Activated CD8-positive, alpha-beta memory T cell treated with anti-CD3 and anti-CD28 coated beads for 48 hours (primary cell): ENCODE data around the gene RC3H2.
"Not testable (repeated sequence)": the region's sequence is repeated elsewhere in the genome, so short reads cannot be mapped to it uniquely, and the experiment has no call there.

ENCODE experiments used
- DNase-seq, 3 experiments: peaks; one replicate each; pipeline ENCODE4 v3.0.0-alpha.2; 2020; ENCODE audit warnings: low read depth in 2 of 3, low spot score in 2 of 3

RC3H2 gene

DNA sequence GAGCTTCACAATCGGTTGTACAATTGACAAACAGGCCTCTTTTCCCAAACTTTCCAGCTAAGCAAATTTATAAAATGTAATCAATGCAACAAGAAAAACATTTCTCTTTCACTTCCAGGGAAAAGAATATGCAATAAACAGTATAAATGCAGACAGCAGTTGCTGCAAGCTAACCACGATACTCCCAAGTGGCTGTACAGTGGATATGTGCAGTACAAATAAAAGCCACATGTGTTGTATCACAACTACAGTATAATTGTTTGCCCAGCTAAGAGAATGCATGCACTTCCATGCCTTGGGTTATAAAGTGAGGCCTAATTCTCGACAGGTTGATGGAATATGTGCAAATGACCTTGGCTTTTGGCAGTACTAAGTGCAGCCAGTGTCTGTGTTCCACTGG lies 60.0 kb downstream of the RC3H2 start:
- DNase-seq, result no peak

DNA sequence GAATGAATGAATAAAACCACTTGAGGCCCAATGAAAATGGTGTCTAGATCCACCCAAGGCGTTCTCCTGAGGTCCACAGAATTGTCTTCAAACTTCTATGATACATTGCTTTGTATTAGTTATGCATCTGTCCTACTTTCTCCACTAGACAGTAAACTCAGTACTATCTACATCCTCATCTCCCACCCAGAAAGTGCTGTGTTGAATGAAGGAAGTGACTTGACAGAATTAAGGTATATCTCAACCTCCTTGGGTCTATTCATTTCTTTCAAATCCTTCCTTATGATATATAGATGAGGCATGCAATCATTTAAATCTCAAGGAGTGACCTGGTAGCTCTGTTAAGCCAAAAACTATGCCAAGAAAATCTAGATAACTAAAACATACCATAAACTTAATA lies 61.0 kb downstream of the RC3H2 start:
- no peak for DNase-seq

DNA sequence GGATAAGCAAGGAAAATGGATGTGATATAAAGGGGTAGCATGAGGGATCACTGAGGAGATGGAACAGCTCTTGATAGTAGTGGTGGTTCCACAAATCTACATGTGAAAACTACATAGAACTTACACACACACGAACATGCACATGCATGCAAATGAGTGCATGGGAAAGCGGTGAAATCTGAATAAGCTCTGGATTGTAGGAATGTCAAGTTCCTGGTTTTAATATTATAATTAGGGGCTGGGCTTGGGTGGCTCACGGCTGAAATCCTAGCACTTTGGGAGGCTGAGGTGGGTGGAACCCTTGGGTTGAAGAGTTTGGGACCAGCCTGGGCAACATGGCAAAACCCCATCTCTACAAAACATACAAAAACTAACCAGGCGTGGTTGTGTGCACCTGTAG lies 63.7 kb downstream of the RC3H2 start:
- DNase-seq, result no peak

DNA sequence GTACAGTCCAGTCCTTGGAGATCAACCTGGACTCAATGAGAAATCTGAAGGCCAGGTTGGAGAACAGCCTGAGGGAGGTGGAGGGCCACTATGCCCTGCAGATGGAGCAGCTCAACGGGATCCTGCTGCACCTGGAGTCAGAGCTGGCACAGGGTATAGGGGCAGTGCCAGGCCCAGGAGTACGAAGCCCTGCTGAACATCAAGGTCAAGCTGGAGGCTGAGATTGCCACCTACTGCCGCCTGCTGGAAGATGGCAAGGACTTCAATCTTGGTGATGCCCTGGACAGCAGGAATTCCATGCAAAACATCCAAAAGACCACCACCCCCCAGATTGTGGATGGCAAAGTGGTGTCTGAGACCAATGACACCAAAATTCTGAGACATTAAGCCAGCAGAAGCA lies 66.7 kb downstream of the RC3H2 start:
- DNase-seq, result not testable (repeated sequence)

DNA sequence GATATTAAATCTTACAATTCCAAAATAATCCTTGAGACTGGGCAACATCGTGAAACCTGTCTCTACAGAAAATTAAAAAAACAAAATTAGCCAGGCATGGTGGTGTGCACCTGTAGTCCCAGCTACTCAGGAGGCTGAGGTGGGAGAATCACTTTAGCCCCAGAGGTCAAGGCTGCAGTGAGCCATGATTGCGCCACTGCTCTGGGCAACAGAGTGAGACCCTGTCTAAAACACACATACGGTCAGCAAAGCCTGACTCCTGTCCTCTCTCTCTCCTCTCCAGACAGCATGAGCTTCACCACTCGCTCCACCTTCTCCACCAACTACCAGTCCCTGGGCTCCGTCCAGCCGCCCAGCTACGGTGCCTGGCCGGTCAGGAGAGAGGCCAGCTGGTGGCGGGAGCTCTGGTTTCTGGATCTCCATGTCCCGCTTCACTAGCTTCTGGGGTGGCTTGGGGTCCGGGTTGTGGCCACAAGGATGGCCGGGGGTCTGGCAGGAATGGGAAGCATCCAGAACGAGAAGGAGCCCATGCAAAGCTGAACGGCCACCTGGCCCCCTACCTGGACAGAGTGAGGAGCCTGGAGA lies 67.8 kb downstream of the RC3H2 start:
- no peak for DNase-seq

DNA sequence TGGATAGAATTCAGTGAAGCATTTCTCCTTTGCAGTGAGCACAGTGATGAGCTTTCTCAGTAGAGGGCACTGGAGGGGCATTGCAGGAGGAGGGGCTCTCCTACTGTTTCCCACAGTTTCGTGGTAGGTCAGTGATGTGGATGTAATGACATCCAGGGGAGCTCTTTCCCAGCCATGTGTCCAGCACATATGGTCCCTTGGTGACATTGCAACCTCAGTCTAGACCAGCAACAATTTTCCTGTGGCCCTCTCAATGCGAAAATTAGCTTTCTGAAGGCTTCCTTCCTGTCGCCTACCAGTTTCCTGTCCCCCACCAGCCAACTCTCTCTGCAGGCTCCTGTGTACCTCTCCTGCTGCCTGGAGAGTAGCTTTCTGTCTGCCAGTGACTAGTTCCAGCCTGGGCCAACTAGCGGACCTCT lies 69.8 kb downstream of the RC3H2 start:
- no peak for DNase-seq

DNA sequence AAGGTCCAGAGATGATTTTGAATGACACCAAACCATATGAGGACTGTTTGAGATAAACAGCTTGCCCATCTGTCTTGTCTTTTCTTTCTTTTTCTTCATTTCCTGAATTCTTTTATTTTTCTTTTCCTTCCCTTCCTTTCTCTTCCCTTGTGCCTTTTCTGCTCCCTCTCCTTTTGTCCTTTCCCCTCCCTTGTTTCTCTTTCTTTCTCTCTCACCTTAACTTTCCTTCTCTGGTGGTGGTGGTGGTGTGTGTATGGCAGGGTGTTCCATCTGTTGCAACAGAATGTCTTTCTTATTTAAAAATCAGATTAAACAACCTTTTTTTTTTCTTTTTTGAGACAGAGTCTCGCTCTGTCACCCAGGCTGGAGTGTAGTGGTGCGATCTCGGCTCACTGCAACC lies 73.0 kb downstream of the RC3H2 start:
- no peak for DNase-seq

DNA sequence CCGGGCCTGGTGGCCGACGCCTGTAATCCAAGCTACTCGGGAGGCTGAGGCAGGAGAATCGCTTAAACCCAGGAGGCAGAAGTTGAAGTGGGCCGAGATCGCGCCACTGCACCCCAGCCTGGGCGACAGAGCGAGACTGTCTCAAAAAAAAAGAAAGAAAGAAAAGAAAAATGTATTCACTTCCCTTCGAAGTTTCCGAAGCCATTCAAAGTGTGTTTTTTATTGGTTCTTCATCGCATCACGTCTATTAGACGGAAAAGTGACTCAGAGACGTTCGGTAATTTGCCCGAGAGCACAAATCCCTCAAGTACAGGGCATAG lies 76.2 kb downstream of the RC3H2 start:
- not testable (repeated sequence) for DNase-seq

DNA sequence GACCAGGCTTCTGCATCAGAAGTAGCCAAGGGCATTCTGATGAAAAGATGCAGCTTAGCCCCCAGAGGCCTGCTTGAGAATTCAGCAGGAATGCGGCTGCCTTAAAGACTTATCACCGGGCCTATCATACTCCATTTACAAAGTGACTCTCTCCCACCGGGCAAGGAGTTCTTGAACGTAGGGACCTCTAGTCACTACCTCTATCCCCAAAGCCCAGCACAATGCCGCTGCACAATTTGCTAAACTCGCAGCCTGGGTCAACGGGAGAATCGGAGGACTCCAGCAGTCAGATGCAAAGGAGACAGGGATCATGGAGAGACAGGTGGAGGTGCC lies 77.4 kb downstream of the RC3H2 start:
- no peak for DNase-seq

DNA sequence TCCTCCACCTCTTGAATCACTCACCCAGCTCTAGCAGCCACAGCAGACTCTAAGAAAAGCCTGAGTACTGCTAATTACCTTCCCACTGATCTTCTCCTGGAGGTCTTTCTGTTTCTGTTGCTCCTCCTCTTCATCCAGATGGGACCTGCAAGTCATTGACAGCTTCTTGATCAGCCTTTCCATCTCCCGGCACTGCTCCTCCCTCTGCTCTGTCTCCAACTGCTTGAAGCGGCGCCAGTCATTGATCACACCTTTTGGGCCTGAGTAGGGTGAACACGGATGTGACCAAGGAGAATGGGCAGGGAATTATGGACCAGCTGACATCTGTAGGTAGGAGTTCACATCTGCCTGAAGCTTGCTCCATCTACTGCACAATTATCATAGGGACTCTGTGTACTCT lies 82.2 kb downstream of the RC3H2 start:
- DNase-seq, result no peak

DNA sequence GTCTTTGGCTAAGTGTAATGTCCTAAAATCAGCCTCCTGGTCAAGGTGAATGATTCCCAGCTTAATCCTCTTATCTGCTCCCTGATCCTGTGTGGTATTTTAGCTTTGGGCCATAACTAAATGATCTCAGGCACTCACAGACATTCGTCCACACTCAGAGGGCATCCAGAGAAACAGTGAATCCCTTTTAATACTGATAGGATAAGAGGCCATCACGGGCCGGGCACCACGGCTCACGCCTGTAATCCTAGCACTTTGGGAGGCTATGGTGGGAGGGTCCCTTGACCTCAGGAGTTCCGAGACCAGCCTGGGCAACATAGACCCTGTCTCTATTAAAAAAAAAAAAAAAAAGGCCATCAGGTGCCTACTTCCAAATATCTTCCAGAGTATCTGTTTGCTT lies 83.1 kb downstream of the RC3H2 start:
- DNase-seq, result no peak

DNA sequence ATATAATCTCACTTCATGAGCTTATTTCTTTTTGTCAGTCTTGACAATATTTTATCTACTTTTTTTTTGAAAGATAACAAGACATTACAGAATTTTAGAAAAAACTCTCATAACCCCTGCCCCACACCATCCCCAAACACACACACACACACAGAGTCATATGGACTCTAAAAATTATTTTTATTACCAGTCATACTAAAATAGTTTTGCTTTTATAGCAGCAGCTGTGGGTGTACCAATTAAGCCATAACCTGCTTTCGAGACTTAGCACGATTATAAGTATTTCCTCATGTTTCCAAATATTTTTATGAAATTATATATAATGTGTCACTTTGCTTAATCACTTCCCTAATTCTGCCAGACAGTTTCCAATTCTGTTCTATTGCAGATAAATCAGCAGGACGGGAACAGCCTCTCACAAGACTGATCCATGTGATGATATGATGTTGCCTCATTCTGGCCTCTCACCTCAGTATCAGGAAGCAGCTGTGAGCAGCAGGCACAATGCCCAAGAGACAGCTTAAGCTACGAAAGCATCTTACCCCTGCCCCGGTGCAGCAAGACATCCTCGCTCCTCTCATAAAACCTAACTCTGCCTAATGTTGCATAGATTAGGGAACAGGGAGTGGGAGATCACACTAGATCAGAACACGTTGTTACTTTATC lies 83.7 kb downstream of the RC3H2 start:
- DNase-seq, result no peak

DNA sequence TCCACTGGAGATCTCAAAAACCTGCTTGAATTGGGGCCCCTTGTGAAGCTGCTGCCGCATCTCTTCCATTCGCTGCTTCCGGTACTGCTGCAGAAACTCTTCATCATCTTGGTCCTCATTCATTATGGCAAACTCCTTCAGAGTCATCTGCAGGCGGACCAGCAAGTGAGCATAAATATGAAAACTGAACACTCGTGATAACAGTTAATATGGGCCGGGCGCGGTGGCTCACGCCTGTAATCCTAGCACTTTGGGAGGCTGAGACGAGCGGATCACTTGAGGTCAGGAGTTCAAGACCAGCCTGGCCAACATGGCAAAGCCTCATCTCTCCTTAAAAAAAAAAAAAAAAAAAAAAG lies 84.7 kb downstream of the RC3H2 start:
- no peak for DNase-seq

DNA sequence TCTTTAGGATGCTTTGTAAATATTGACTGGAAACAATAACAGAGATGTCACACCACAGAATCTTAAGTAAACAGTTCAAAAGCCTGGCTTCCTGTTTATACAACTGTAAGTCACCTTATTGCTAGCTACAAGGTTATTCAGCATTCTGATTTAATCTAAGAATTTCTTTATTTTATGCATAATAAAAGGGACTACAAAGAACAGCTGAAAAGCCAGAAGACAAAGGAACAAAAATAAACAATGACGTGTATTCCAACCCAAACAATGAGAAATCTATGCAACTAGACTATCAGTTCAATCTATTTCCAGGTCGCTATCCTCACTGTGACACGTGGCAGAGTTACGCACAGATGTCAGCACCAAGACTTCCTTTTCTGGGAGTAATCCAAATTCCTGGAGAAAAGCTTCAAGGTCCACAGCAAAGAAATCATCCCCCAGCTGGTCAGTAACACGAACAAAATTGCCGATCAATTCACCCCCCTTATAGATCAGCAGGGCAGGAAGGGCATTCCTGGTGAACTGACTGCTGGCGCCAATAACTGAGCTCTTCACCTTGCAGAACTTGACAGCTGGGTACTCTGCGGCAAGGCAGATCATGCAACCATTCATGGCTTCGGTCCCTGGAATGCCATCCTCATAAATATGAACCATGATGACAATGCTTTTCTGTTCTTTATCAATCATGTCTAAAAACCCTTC lies 85.2 kb downstream of the RC3H2 start:
- no peak for DNase-seq

DNA sequence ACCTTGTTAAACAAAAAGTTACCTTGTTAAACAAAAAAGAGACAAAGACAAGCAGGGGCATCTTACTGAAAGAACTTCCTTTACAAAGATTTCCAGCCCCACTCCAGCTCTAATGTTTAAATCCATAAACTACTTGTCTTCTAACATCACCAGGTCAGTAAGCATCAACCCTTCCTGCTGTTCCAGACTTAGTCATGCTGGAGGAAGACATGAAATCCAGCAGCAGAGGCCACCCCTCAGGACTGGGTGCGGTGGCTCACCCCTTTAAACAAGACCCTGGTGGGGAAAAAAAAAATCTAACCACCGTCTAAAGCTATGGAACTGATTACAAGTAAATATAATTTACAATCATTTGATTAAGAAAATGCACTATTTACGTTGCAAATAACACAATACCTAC lies 85.8 kb downstream of the RC3H2 start:
- no peak for DNase-seq

DNA sequence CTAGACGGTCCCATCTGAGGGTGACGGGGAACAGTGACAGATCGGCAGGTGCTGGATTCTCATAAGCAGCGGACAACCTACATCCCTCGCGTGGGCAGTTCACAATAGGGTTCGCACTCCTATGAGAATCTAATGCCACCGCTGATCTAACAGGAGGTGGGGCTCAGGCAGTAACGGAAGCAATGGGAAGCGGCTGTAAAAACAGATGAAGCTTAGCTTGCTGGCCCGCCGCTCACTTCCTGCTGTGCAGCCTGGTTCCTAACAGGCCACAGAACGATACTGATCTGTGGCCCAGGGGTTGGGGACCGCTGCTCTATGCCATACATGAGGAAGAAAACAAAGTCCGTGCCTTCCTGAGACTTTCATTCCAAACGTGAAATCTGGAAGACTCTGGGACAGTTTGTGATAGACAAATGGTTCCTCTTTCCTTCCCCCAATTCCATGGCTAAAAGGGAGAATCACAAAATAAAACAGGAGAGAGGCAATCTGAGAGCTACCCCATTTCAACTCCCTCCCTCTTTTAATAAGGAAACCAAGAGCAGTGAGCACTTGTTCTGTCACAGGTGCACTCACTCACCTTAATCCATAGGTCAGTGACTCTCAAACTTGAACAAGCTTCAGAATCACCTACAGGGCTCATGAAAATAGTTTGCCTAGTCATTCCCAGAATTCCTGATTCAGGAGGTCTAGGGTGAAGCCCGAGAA lies 88.8 kb downstream of the RC3H2 start:
- DNase-seq, result no peak

DNA sequence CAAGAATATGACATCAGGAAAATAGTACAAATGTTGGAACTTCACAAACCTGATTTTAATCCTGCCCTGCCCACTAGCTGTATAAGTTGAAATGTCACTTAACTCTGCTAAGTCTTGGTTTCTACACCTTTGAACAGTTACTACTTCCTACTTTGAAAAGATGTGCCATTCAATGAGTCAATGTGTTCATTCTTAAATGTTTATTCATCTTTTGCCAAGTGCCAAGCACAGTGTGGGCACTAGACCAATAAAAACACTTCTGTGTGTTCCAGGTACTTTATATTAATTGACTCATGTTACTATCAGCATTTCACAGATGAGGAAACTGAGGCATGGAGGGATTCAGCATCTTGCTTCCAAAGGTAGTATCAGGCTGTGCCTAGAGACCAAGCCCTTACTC lies 89.6 kb downstream of the RC3H2 start:
- DNase-seq, result no peak

DNA sequence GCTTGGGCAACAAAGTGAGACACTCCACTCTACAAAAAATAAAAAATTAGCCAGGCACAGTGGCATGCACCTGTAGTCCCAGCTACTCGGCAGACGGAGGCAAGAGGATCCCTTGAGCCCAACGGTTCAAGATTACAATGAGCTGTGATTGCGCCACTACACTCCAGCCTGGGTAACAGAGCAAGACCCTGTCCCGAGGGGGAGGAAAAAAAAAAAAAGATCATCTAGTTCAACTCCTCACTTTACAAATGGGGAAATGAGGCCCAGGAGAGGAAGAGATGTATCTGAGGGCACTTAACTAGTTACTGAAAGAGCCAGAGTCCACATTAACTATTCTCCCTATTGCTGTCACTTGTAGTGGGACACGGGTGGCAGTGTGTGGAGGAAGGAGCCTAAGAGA lies 90.6 kb downstream of the RC3H2 start:
- DNase-seq, result no peak

DNA sequence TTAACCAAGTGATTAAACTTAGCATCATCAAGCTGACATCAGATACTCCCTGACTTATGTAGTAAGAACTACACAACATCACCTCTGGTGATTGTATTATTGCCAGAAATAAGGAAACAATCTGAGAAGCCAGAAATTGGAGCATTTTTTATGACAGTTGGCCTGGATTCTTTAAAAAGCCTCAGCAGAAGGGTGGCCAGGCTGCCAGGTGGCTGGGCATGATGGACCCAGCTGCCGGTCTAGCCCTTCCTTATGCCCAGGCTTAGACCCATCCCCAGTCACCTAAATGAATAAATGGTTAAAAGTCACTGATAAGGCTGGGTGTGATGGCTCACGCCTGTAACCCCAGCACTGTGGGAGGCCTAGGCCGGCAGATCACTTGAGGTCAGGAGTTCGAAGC lies 92.4 kb downstream of the RC3H2 start:
- DNase-seq, result no peak

DNA sequence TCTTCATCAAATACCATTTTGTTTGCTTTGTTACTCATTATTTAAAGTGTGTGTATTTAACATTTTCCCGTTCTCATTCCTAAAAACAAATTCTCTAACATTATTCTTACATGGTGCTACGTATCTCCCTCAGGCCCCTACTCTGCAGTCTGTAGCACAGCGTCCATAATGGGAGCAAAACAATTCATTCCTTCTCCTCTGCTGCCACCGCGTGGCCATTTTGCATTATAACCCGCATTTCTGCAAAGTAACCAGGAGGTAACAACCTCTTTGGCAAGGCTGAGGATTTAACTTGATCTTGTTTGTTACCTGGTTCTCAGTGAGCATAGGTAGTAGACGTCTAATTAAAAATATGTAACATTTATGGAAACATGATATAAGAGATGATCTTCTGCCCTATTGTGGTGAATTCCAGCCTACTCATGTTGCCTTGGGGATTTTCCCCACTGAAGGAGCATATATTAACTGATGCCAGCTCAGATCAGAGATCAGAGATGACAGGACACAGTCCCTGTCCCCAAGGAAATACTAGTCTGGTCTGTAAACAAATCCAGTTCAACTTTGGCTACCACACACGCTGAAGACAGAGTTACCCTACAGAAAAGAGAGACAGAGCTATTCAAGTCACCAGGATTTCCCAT lies 94.7 kb downstream of the RC3H2 start:
- DNase-seq, result peak in 2 of 3 experiments; percentile 40 to 67

DNA sequence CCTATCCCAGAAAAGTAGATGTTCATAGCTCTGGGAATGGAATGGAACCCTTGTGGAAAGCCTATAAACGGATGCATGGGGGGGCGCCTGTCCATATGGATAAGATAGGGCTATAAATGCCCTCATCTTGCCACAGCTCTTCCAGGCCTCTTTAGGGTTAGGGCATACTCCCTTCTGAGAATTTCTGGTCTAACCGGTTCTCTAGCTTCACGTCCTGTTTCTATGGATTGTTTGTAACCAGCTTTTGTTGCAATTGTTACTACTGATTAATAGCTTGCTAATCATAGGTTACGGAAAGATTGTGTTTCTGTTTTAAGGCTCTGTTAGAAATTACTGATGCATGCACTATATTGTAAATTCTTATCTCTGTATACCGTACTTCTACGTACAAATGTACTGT lies 95.9 kb downstream of the RC3H2 start:
- not testable (repeated sequence) for DNase-seq

DNA sequence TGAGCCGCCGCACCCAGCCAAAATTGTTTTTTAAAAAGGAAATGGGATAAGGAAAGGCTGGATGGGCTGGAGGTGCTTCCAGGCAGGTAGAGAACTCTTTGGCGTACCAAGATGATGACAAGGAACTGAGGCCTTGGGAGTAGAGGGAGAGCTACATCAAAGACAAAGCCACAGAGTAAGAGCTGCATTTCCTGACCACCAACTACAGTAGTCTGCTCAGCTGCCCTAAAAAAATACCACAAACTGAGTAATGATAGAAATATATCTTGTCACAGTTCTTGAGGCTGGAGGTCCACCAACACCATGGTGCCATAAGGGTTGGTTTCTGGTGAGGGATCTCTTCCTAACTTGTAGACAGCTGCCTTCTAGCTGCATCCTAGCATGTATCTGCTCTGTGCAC lies 97.0 kb downstream of the RC3H2 start:
- DNase-seq, result no peak
